GM15510 (cell line): ENCODE measurements around the gene FAM237A.

Experiments used
- POLR2A ChIP-seq: IDR thresholded peaks from 3 replicates; pipeline ENCODE4 v1.6.1; 2011; ENCODE audit warnings: borderline replicate concordance; ENCODE audit not compliant: insufficient read length; ENCODE audit errors: extremely low read depth

FAM237A gene

GRCh38 chr2:206642075-206643025 lies at the start of gene FAM237A:
Gene FAM237A, plus strand, starts transcription at chr2:206642487. Its CDS starts 1,750 bp downstream, at chr2:206644237.
- no peak for TF ChIP-seq POLR2A

GRCh38 chr2:206597717-206598218 lies 44.5 kb upstream of the FAM237A start:
- TF ChIP-seq POLR2A: no peak

- no peak for TF ChIP-seq POLR2A
Observed at GRCh38 chr2:206603243-206603642, 39.0 kb upstream of the FAM237A start.

GRCh38 chr2:206610451-206610850 lies 31.8 kb upstream of the FAM237A start:
- TF ChIP-seq POLR2A: no peak

GRCh38 chr2:206611191-206611590 lies 31.1 kb upstream of the FAM237A start:
- no peak for TF ChIP-seq POLR2A

- no peak for TF ChIP-seq POLR2A
Observed at GRCh38 chr2:206611736-206612135, 30.6 kb upstream of the FAM237A start.

- TF ChIP-seq POLR2A: no peak
Observed at GRCh38 chr2:206614811-206615210, 27.5 kb upstream of the FAM237A start.

- TF ChIP-seq POLR2A: no peak
Observed at GRCh38 chr2:206615417-206616089, 26.7 kb upstream of the FAM237A start.

GRCh38 chr2:206616151-206616550 lies 26.1 kb upstream of the FAM237A start:
- no peak for TF ChIP-seq POLR2A

GRCh38 chr2:206619011-206619410 lies 23.3 kb upstream of the FAM237A start:
- no peak for TF ChIP-seq POLR2A

GRCh38 chr2:206626108-206626507 lies 16.2 kb upstream of the FAM237A start:
- no peak for TF ChIP-seq POLR2A

GRCh38 chr2:206627632-206628031 lies 14.7 kb upstream of the FAM237A start:
- TF ChIP-seq POLR2A: no peak

GRCh38 chr2:206631340-206631739 lies 10.9 kb upstream of the FAM237A start:
- TF ChIP-seq POLR2A: no peak

GRCh38 chr2:206635015-206635414 lies 7.3 kb upstream of the FAM237A start:
- TF ChIP-seq POLR2A: no peak

GRCh38 chr2:206639636-206640035 lies 2.7 kb upstream of the FAM237A start:
- TF ChIP-seq POLR2A: no peak

GRCh38 chr2:206641226-206641625 lies 1.1 kb upstream of the FAM237A start:
- no peak for TF ChIP-seq POLR2A

GRCh38 chr2:206647985-206648384 lies 5.7 kb downstream of the FAM237A start:
- TF ChIP-seq POLR2A: no peak

GRCh38 chr2:206657087-206657486 lies 14.8 kb downstream of the FAM237A start:
- TF ChIP-seq POLR2A: no peak
